ENCODE data around the gene ACTL6A.
A peak's percentile ranks its signal among the peaks of the same experiment; 100 is the strongest.

- TF ChIP-seq POLR2A (IDR thresholded peaks at IDR 0.05) (no peak), CTCF (IDR thresholded peaks at IDR 0.05) (peak; percentile 19 to 57 (median 38)), POLR2AphosphoS5 (IDR thresholded peaks at IDR 0.05) (no peak)
Observed at GRCh38 chr3:179558742-179559364, 3.9 kb upstream of the ACTL6A start.

Measured in prostate gland (tissue), 2 donors.